SW 1271 (cell line): ENCODE measurements around the gene TYRO3.
"Not testable (repeated sequence)": the region's sequence is repeated elsewhere in the genome, so short reads cannot be mapped to it uniquely, and the experiment has no call there.

Source experiments
- DNase-seq, 2 experiments: peaks; one replicate each; lab custom pipeline; 2025; lab: John Stamatoyannopoulos, UW

Gene TYRO3

GRCh38 chr15:41574158-41574557, 15.1 kb downstream of the TYRO3 start:
- no peak for DNase-seq

- no peak for DNase-seq
Observed at GRCh38 chr15:41575282-41575681, 16.3 kb downstream of the TYRO3 start.

GRCh38 chr15:41577863-41578735, 19.1 kb downstream of the TYRO3 start:
- no peak for DNase-seq

- DNase-seq = no peak
Observed at GRCh38 chr15:41578736-41579383, 19.8 kb downstream of the TYRO3 start.

GRCh38 chr15:41581110-41581509, 22.1 kb downstream of the TYRO3 start:
- DNase-seq = no peak

GRCh38 chr15:41583795-41584194, 24.8 kb downstream of the TYRO3 start:
- no peak for DNase-seq

- DNase-seq = no peak
Observed at GRCh38 chr15:41584636-41585126, 25.7 kb downstream of the TYRO3 start.

- DNase-seq = no peak
Observed at GRCh38 chr15:41585127-41586047, 26.4 kb downstream of the TYRO3 start.

- not testable (repeated sequence) for DNase-seq
Observed at GRCh38 chr15:41586531-41587282, 27.7 kb downstream of the TYRO3 start.

GRCh38 chr15:41589018-41589417, 30.0 kb downstream of the TYRO3 start:
- DNase-seq = not testable (repeated sequence)

- DNase-seq = not testable (repeated sequence)
Observed at GRCh38 chr15:41589571-41589970, 30.6 kb downstream of the TYRO3 start.

GRCh38 chr15:41591217-41591616, 32.2 kb downstream of the TYRO3 start:
- not testable (repeated sequence) for DNase-seq

GRCh38 chr15:41592718-41593117, 33.7 kb downstream of the TYRO3 start:
- not testable (repeated sequence) for DNase-seq

- DNase-seq = no peak
Observed at GRCh38 chr15:41594801-41595746, 36.1 kb downstream of the TYRO3 start.

GRCh38 chr15:41596972-41597371, 38.0 kb downstream of the TYRO3 start:
- no peak for DNase-seq

- no peak for DNase-seq
Observed at GRCh38 chr15:41597787-41598186, 38.8 kb downstream of the TYRO3 start.

GRCh38 chr15:41599061-41599460, 40.0 kb downstream of the TYRO3 start:
- no peak for DNase-seq

GRCh38 chr15:41603411-41603935, 44.5 kb downstream of the TYRO3 start:
- no peak for DNase-seq

- DNase-seq = peak; percentile 33 to 70
Observed at GRCh38 chr15:41603941-41604911, 45.2 kb downstream of the TYRO3 start.
